K562 (cell line): ENCODE data around the gene NYAP1. TPM values are rescaled to one million over a fixed set of nuclear protein-coding genes. Genes with fewer than 3 reads are reported as not detected.

Source experiments
- ETV1 ChIP-seq: fragments of 450-650 bp; conservative IDR thresholded peaks from 2 replicates; pipeline ENCODE4 v1.6.1; 2016; ENCODE audit warnings: missing genetic modification characterization, control low read depth, low read depth, missing compliant biosample characterization
- ETV6 ChIP-seq, 3 experiments: fragments of 150-350 bp in 1 of 3; sonication (generic) in 1 of 3; formaldehyde crosslinking in 1 of 3; IDR thresholded peaks; 2 replicates each; pipeline versions ENCODE4 v1.6.1 to v1.8.0; 2014 to 2022; ENCODE audit warnings: borderline replicate concordance in 2 of 3, low read depth in 2 of 3, antibody characterized with exemption in 1 of 3, low read length in 1 of 3, mild to moderate bottlenecking in 1 of 3, missing genetic modification reagents in 1 of 3
- FOXA1 ChIP-seq: fragments of 450-650 bp; IDR thresholded peaks from 2 replicates; pipeline ENCODE4 v1.6.1; 2016; ENCODE audit warnings: mild to moderate bottlenecking, borderline replicate concordance
- HMG20A ChIP-seq: fragments of 450-650 bp; formaldehyde crosslinking; conservative IDR thresholded peaks from 2 replicates; pipeline ENCODE4 v1.4.0; 2020; ENCODE audit warnings: mild to moderate bottlenecking, mixed read lengths
- JUN ChIP-seq, 2 experiments: sonication (generic) in 1 of 2; formaldehyde crosslinking in 1 of 2; IDR thresholded peaks; 2 replicates each; pipeline versions ENCODE4 v1.6.1 to v1.8.0; 2012 to 2022; ENCODE audit warnings: borderline replicate concordance in 2 of 2, mild to moderate bottlenecking in 2 of 2, improper control_type of control experiment in 1 of 2, low read depth in 1 of 2, low read length in 1 of 2, missing genetic modification reagents in 1 of 2
- KDM1A ChIP-seq, 2 experiments: fragments of 450-650 bp; IDR thresholded peaks; 2 replicates each; pipeline ENCODE4 v1.6.1; 2016; ENCODE audit warnings: mild to moderate bottlenecking in 2 of 2
- MTA3 ChIP-seq: fragments of 450-650 bp; formaldehyde crosslinking; IDR thresholded peaks from 2 replicates; pipeline ENCODE4 v1.6.1; 2017; ENCODE audit warnings: mild to moderate bottlenecking, borderline replicate concordance
- NFIC ChIP-seq: fragments of 450-650 bp; IDR thresholded peaks from 2 replicates; pipeline ENCODE4 v1.6.1; 2017; ENCODE audit warnings: mild to moderate bottlenecking, inconsistent platforms
- POLR2AphosphoS2 ChIP-seq: IDR thresholded peaks from 2 replicates; pipeline ENCODE4 v1.6.1; 2012; ENCODE audit warnings: low read length, improper control_type of control experiment
- PRPF4 ChIP-seq: fragments of 200-400 bp; formaldehyde crosslinking; IDR thresholded peaks from one replicate; pipeline ENCODE4 v1.6.1; 2017; ENCODE audit warnings: low read length, low read depth, mild to moderate bottlenecking; ENCODE audit not compliant: insufficient read depth, poor library complexity, severe bottlenecking
- SAFB ChIP-seq: fragments of 200-400 bp; formaldehyde crosslinking; IDR thresholded peaks from 2 replicates; pipeline ENCODE4 v1.6.1; 2017; ENCODE audit warnings: low read depth, low read length, borderline replicate concordance
- SMARCA5 ChIP-seq: fragments of 450-650 bp; IDR thresholded peaks from 2 replicates; pipeline ENCODE4 v1.6.1; 2016
- SOX6 ChIP-seq: fragments of 450-650 bp; IDR thresholded peaks from 2 replicates; pipeline ENCODE4 v1.6.1; 2014; ENCODE audit warnings: mild to moderate bottlenecking
- ZBED1 ChIP-seq: IDR thresholded peaks from 2 replicates; pipeline ENCODE4 v1.6.1; 2014
- ZNF324 ChIP-seq: fragments of 250-450 bp; sonication (Bioruptor Pico); IDR thresholded peaks from 2 replicates; pipeline ENCODE4 v1.4.0; 2020; ENCODE audit warnings: mild to moderate bottlenecking
- polyA plus RNA-seq, 8 experiments: library from polyadenylated mRNA; depleted of rRNA in 4 of 8; stranded (reverse) in 5 of 8; unstranded in 3 of 8; fragments of >200 nt; fragmentation: Nextera tagmentation in 2 of 8; fragmentation: Illumina TruSeq in 1 of 8; extraction: Ambion mirVana in 2 of 8; extraction: Trizol in 1 of 8; gene quantifications; 2 replicates each; pipeline versions ENCODE4 v1.2.1 to v1.2.3, GENCODE V29; 2011 to 2014; ENCODE audit warnings: inconsistent platforms in 1 of 8, missing spikeins in 1 of 8
- total RNA-seq, 7 experiments: library from RNA; depleted of rRNA in 6 of 7; stranded (reverse); fragments of >200 nt in 6 of 7; fragmentation: Illumina TruSeq in 2 of 7; extraction: Trizol in 2 of 7; gene quantifications; 2 replicates each; pipeline versions ENCODE4 v1.2.1 to v1.2.3, GENCODE V29; 2011 to 2021; ENCODE audit warnings: low replicate concordance in 1 of 7
- TF ChIP-seq, protein P1 (sequence below): fragments of 250-450 bp; sonication (Bioruptor Pico); IDR thresholded peaks from 2 replicates; pipeline ENCODE4 v1.4.0; 2020; ENCODE audit warnings: mild to moderate bottlenecking, moderate library complexity
- TF ChIP-seq, protein P2 (sequence below), 2 experiments: IDR thresholded peaks in 1 of 2; conservative IDR thresholded peaks in 1 of 2; 2 replicates each; pipeline ENCODE4 v1.6.1; 2016; ENCODE audit warnings: low read depth in 2 of 2, mild to moderate bottlenecking in 1 of 2, missing compliant biosample characterization in 1 of 2, missing genetic modification characterization in 1 of 2, moderate library complexity in 1 of 2
- TF ChIP-seq, protein P3 (sequence below), 2 experiments: fragments of 450-650 bp in 1 of 2; sonication (generic) in 1 of 2; formaldehyde crosslinking in 1 of 2; IDR thresholded peaks in 1 of 2; conservative IDR thresholded peaks in 1 of 2; 2 replicates each; pipeline versions ENCODE4 v1.6.1 to v1.8.1; 2016 to 2023; ENCODE audit warnings: mild to moderate bottlenecking in 2 of 2, moderate library complexity in 2 of 2, inconsistent platforms in 1 of 2, missing genetic modification reagents in 1 of 2

NYAP1 gene
- total and polyA plus RNA-seq, 9 of the 15 experiments (the other 6 are each of a cell fraction or from before 2014, with no cell fraction given): 0.11 to 0.88 (median 0.22) TPM; not detected in 2

DNA sequence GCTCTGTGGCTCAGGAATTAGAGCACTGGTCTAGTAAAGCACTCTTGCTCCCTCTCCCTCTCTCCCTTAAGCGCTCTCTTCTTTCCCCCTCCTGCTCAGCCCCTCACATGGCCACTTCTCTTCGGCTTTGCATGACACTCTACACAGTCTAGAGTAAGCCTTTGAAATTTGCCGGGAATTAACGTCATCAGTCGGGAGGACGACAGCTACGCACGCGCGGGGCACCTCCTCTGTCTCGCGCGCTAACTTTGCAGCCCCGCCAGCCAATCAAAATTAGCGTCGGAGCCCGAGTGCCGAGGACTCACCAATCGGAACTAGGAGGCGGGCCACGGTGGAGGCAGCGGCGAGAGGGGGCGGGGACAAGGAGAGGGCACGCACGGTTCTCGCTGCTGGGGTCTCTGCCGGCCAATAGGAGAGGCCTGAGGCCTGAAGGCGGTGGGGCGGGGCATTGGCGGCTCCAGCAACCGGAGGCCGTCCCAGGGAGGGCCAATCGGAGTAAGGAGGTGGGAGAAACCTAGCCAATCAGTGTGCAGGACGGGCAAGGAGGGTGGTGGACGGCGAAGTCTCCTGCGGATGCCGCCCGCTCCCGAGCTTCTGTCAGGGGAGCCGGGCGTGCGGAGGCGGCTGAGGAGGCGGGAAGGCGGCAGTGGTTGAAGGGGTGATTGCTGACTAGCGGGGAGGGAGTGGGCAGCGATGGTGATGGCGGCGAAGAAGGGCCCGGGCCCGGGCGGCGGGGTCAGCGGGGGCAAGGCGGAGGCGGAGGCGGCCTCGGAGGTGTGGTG is 55.1 kb downstream of the NYAP1 start, which contains the start of gene AGFG2 (continued):
- TF ChIP-seq, protein P1, sequence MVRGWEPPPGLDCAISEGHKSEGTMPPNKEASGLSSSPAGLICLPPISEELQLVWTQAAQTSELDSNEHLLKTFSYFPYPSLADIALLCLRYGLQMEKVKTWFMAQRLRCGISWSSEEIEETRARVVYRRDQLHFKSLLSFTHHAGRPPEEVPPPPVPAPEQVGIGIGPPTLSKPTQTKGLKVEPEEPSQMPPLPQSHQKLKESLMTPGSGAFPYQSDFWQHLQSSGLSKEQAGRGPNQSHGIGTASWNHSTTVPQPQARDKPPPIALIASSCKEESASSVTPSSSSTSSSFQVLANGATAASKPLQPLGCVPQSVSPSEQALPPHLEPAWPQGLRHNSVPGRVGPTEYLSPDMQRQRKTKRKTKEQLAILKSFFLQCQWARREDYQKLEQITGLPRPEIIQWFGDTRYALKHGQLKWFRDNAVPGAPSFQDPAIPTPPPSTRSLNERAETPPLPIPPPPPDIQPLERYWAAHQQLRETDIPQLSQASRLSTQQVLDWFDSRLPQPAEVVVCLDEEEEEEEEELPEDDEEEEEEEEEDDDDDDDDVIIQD: peak; percentile 77; the same call in 1 of the 2 replicates
- TF ChIP-seq NFIC: peak; percentile 74
- TF ChIP-seq KDM1A (IDR thresholded peaks at IDR 0.05): no peak
- TF ChIP-seq, protein P2, sequence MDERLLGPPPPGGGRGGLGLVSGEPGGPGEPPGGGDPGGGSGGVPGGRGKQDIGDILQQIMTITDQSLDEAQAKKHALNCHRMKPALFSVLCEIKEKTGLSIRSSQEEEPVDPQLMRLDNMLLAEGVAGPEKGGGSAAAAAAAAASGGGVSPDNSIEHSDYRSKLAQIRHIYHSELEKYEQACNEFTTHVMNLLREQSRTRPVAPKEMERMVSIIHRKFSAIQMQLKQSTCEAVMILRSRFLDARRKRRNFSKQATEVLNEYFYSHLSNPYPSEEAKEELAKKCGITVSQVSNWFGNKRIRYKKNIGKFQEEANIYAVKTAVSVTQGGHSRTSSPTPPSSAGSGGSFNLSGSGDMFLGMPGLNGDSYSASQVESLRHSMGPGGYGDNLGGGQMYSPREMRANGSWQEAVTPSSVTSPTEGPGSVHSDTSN (CRISPR knock-in tag; IDR thresholded peaks at IDR 0.05; ENCODE audit: low read depth): no peak
- TF ChIP-seq, protein P2 (tag; conservative IDR thresholded peaks at IDR 0.05; ENCODE audit: low read depth): peak; percentile 65
- peak; percentile 37 for TF ChIP-seq MTA3
- TF ChIP-seq SOX6: 0 out of 2 replicates have a peak, but pooled peaks have one; percentile 10
- no peak for TF ChIP-seq PRPF4
- TF ChIP-seq POLR2AphosphoS2: no peak
- 0 out of 2 replicates have a peak, but pooled peaks have one; percentile 35 for TF ChIP-seq ZBED1
- TF ChIP-seq, protein P3, sequence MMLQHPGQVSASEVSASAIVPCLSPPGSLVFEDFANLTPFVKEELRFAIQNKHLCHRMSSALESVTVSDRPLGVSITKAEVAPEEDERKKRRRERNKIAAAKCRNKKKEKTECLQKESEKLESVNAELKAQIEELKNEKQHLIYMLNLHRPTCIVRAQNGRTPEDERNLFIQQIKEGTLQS (IDR thresholded peaks at IDR 0.05): peak; percentile 87
- TF ChIP-seq, protein P3 (CRISPR knock-in tag; conservative IDR thresholded peaks at IDR 0.05): no peak; the same call in 1 of the 2 replicates
- no peak for TF ChIP-seq FOXA1
- no peak for TF ChIP-seq HMG20A (CRISPR knock-in tag)
- no peak for TF ChIP-seq ZNF324 (CRISPR knock-in tag)
- TF ChIP-seq ETV6 (IDR thresholded peaks at IDR 0.05; ENCODE audit: borderline replicate concordance in 1 of 2, low read depth in 2 of 2, low read length in 1 of 2): no peak
- TF ChIP-seq ETV6 (CRISPR knock-in tag; IDR thresholded peaks at IDR 0.05; ENCODE audit: borderline replicate concordance): no peak
- no peak for TF ChIP-seq SMARCA5
- peak; percentile 58 for TF ChIP-seq JUN (IDR thresholded peaks at IDR 0.05; ENCODE audit: borderline replicate concordance, low read depth, low read length)
- TF ChIP-seq JUN (CRISPR knock-in tag; IDR thresholded peaks at IDR 0.05; ENCODE audit: borderline replicate concordance): no peak
- no peak for TF ChIP-seq SAFB
- no peak for TF ChIP-seq ETV1 (tag)
